ENCODE measurements around the gene ATXN10. TPM values are rescaled to one million over a fixed set of nuclear protein-coding genes. Genes with fewer than 3 reads are reported as not detected.

The ATXN10 gene
- total RNA-seq, 6 donors from 2014 or later: 90.2 to 137 (median 110) TPM

DNA sequence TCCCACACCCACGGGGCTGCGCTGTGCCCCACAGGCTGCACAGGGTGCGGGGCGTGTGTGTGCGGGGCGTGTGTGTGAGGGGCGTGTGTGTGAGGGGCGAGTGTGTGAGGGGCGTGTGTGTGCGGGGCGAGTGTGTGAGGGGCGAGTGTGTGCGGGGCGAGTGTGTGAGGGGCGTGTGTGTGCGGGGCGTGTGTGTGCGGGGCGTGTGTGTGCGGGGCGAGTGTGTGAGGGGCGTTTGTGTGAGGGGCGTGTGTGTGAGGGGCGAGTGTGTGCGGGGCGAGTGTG, 218.7 kb downstream of the ATXN10 start:
- no peak overlapping the region for H3K4me3 ChIP-seq
- H3K27ac ChIP-seq: no peak overlapping the region
- no peak for TF ChIP-seq EP300 (IDR thresholded peaks at IDR 0.05)
- no peak for TF ChIP-seq POLR2A (IDR thresholded peaks at IDR 0.05)
- no peak for TF ChIP-seq POLR2AphosphoS5 (IDR thresholded peaks at IDR 0.05)
- TF ChIP-seq, protein P1, sequence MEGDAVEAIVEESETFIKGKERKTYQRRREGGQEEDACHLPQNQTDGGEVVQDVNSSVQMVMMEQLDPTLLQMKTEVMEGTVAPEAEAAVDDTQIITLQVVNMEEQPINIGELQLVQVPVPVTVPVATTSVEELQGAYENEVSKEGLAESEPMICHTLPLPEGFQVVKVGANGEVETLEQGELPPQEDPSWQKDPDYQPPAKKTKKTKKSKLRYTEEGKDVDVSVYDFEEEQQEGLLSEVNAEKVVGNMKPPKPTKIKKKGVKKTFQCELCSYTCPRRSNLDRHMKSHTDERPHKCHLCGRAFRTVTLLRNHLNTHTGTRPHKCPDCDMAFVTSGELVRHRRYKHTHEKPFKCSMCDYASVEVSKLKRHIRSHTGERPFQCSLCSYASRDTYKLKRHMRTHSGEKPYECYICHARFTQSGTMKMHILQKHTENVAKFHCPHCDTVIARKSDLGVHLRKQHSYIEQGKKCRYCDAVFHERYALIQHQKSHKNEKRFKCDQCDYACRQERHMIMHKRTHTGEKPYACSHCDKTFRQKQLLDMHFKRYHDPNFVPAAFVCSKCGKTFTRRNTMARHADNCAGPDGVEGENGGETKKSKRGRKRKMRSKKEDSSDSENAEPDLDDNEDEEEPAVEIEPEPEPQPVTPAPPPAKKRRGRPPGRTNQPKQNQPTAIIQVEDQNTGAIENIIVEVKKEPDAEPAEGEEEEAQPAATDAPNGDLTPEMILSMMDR (IDR thresholded peaks at IDR 0.05): no peak
- peaks cover 0 to 4% (median 0%) of the 10 kb centered on the region in 4 donors for H3K4me1 ChIP-seq
- no peaks in the 10 kb centered on the region for H3K36me3 ChIP-seq
- H3K9me3 ChIP-seq: no peaks in the 10 kb centered on the region
- 95 to 97% methylated on average over 16 of the region's 26 CpGs for WGBS, 2 donors
- no peak for ATAC-seq (ENCODE audit: low FRiP score in 2 of 2)
- peaks cover 0 to 6% (median 2%) of the 10 kb centered on the region in 4 donors for H3K27me3 ChIP-seq
- DNase-seq: peak in 1 of 2 donors; percentile 50

DNA sequence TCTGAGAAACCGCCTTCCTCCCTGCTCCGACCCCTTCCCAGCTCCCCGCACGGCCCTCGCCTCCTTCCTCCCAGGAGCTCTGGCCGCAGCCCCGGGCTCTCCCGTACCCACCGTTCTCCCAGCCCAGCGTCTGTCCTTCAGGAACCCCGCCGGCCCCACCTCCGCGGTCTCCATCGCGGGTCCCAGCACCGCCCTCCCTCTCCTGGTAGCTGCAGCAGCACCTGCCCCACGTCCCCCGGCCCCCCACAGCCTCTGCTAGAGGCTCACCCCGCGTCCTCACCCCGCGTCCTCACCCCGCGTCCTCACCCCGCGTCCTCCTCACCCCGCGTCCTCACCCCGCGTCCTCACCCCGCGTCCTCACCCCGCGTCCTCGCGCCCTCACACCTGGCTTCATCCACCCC, 219.4 kb downstream of the ATXN10 start:
- peaks cover 0 to 6% (median 0%) of the 10 kb centered on the region in 4 donors for H3K4me1 ChIP-seq
- H3K27ac ChIP-seq: no peak overlapping the region
- H3K4me3 ChIP-seq: no peak overlapping the region
- peaks cover 0 to 6% (median 2%) of the 10 kb centered on the region in 4 donors for H3K27me3 ChIP-seq
- ATAC-seq (ENCODE audit: low FRiP score in 2 of 2) (no peak), DNase-seq (peak in 1 of 2 donors; percentile 82)
- TF ChIP-seq POLR2A (IDR thresholded peaks at IDR 0.05): no peak
- no peak for TF ChIP-seq POLR2AphosphoS5 (IDR thresholded peaks at IDR 0.05)
- no peak for TF ChIP-seq EP300 (IDR thresholded peaks at IDR 0.05)
- TF ChIP-seq, protein P1 (IDR thresholded peaks at IDR 0.05): no peak
- H3K36me3 ChIP-seq: no peaks in the 10 kb centered on the region
- WGBS, 2 donors: 71 to 90% methylated on average over 28 to 37 of the region's 37 CpGs
- H3K9me3 ChIP-seq: no peaks in the 10 kb centered on the region

DNA sequence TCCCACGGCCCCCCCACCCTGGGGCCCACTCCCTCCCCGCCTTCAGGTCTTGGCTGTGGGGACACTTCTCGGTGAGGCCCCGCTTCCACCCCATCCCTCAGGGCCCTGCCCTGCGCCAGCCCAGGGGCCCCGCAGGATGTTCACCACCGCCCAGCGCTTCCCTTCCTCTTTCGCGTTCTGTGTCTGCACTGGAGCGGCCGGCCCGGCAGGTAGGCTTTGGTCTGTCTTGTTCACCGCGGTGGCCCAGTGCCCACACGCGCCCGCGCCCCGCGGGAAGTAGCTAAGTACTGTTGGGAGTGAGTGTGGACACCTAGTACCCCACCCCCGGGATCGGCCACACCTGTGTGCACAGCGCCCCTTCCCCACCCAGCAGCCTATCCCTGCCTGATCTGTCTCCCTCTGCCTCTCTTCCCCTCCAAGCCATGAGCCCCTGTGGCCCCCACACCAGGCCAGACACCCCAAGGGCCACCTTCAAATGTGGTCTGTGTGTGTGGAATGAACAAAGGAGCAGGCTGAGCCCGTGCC, 219.9 kb downstream of the ATXN10 start:
- no peak for ATAC-seq (ENCODE audit: low FRiP score in 2 of 2)
- Histone ChIP-seq H3K27ac (no peak overlapping the region), H3K9me3 (no peaks in the 10 kb centered on the region), H3K4me3 (no peak overlapping the region), H3K27me3 (peaks cover 0 to 6% (median 2%) of the 10 kb centered on the region in 4 donors), H3K4me1 (peaks cover 0 to 11% (median 0%) of the 10 kb centered on the region in 4 donors), H3K36me3 (no peaks in the 10 kb centered on the region)
- TF ChIP-seq, protein P1 (IDR thresholded peaks at IDR 0.05): no peak
- TF ChIP-seq POLR2A (IDR thresholded peaks at IDR 0.05) (no peak), POLR2AphosphoS5 (IDR thresholded peaks at IDR 0.05) (no peak), EP300 (IDR thresholded peaks at IDR 0.05) (no peak)
- DNase-seq: peak in 1 of 2 donors; percentile 83
- 49 to 66% methylated on average over 23 to 24 of the region's 25 CpGs for WGBS, 2 donors

DNA sequence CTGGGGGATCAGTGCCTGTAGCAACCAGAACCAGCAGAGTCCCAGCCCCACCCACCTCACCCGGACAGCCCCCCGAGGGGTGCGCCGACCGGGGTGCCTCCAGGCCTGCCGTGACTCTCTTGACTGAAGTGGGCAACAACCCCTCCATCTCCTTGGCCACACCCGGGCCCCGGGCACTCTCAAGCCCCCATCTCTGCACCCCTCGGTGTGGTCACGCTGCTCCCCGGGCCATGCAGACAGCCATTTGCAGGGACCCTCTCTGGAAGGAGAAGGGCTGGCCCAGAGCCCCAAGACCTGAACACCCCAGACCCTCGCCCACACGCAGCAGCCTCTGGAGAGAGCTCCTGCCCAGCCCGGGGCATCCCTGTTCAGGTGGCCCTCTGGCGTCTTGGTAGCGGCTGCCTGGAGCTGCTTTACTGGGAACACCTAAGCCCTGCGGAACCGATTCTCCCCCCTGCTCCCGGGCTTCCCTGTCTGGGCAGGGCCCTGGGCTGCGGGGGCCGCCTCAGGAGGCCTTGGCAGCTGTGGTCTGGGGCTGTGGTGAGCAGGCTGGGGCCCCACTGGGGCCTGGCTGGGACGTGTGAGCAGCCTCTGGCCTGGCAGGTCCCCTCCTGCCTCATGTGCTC, 220.5 kb downstream of the ATXN10 start:
- WGBS, 2 donors: 66 to 84% methylated on average over 6 to 16 of the region's 22 CpGs
- peaks cover 0 to 6% (median 2%) of the 10 kb centered on the region in 4 donors for H3K27me3 ChIP-seq
- H3K9me3 ChIP-seq: no peaks in the 10 kb centered on the region
- TF ChIP-seq, protein P1 (IDR thresholded peaks at IDR 0.05): no peak
- no peak for TF ChIP-seq POLR2A (IDR thresholded peaks at IDR 0.05)
- DNase-seq (peak in 1 of 2 donors; percentile 74), ATAC-seq (ENCODE audit: low FRiP score in 2 of 2) (no peak)
- H3K4me3 ChIP-seq: no peak overlapping the region
- no peaks in the 10 kb centered on the region for H3K36me3 ChIP-seq
- no peak overlapping the region for H3K27ac ChIP-seq
- H3K4me1 ChIP-seq: peaks cover 0 to 17% (median 2%) of the 10 kb centered on the region in 4 donors
